ENCODE results near the gene TRIM2.

The TRIM2 gene

GRCh38 chr4:153344131-153345011 lies 140.1 kb downstream of the TRIM2 start, which contains the start of gene MND1:
Gene MND1 (plus strand): TSS chr4:153344688. CDS start chr4:153344738, 50 bp downstream.
- peak; percentile 25 for DNase-seq

GRCh38 chr4:153345012-153345981 lies 141.1 kb downstream of the TRIM2 start:
- no peak for DNase-seq

- DNase-seq: no peak
These were observed 141.8 kb downstream of the TRIM2 start for GRCh38 chr4:153346031-153346430.

GRCh38 chr4:153346563-153346962 lies 142.3 kb downstream of the TRIM2 start:
- no peak for DNase-seq

- DNase-seq: no peak
These were observed 142.9 kb downstream of the TRIM2 start for GRCh38 chr4:153347117-153347516.

- no peak for DNase-seq
These were observed 143.8 kb downstream of the TRIM2 start for GRCh38 chr4:153348006-153348405.

GRCh38 chr4:153349206-153349805 lies 145.1 kb downstream of the TRIM2 start:
- no peak for DNase-seq

- DNase-seq: no peak
These were observed 157.9 kb downstream of the TRIM2 start for GRCh38 chr4:153362184-153362583.

GRCh38 chr4:153364061-153364460 lies 159.8 kb downstream of the TRIM2 start:
- no peak for DNase-seq

GRCh38 chr4:153365003-153365402 lies 160.8 kb downstream of the TRIM2 start:
- DNase-seq: no peak

GRCh38 chr4:153366486-153366885 lies 162.2 kb downstream of the TRIM2 start:
- DNase-seq: no peak

GRCh38 chr4:153367092-153367491 lies 162.8 kb downstream of the TRIM2 start:
- no peak for DNase-seq

- no peak for DNase-seq
These were observed 164.8 kb downstream of the TRIM2 start for GRCh38 chr4:153369021-153369420.

GRCh38 chr4:153371701-153372234 lies 167.5 kb downstream of the TRIM2 start:
- DNase-seq: no peak

- DNase-seq: no peak
These were observed 168.8 kb downstream of the TRIM2 start for GRCh38 chr4:153372967-153373562.

GRCh38 chr4:153374442-153374841 lies 170.2 kb downstream of the TRIM2 start:
- DNase-seq: no peak

- DNase-seq: no peak
These were observed 171.1 kb downstream of the TRIM2 start for GRCh38 chr4:153375303-153375702.

GRCh38 chr4:153383131-153383530 lies 178.9 kb downstream of the TRIM2 start:
- no peak for DNase-seq

GRCh38 chr4:153384160-153384559 lies 179.9 kb downstream of the TRIM2 start:
- no peak for DNase-seq

- no peak for DNase-seq
These were observed 181.5 kb downstream of the TRIM2 start for GRCh38 chr4:153385784-153386183.

GRCh38 chr4:153387981-153388380 lies 183.7 kb downstream of the TRIM2 start:
- DNase-seq: no peak
